HG03135 (cell line): ENCODE data around the gene WFDC1.
"Not testable (repeated sequence)": the region's sequence is repeated elsewhere in the genome, so short reads cannot be mapped to it uniquely, and the experiment has no call there.

ENCODE experiments used
- ATAC-seq: cut with Tn5 transposase; IDR thresholded peaks from one replicate; pipeline ENCODE4 v1.9.1; 2021; ENCODE audit warnings: mild to moderate bottlenecking, moderate library complexity; ENCODE audit not compliant: unreplicated experiment

Gene WFDC1

DNA sequence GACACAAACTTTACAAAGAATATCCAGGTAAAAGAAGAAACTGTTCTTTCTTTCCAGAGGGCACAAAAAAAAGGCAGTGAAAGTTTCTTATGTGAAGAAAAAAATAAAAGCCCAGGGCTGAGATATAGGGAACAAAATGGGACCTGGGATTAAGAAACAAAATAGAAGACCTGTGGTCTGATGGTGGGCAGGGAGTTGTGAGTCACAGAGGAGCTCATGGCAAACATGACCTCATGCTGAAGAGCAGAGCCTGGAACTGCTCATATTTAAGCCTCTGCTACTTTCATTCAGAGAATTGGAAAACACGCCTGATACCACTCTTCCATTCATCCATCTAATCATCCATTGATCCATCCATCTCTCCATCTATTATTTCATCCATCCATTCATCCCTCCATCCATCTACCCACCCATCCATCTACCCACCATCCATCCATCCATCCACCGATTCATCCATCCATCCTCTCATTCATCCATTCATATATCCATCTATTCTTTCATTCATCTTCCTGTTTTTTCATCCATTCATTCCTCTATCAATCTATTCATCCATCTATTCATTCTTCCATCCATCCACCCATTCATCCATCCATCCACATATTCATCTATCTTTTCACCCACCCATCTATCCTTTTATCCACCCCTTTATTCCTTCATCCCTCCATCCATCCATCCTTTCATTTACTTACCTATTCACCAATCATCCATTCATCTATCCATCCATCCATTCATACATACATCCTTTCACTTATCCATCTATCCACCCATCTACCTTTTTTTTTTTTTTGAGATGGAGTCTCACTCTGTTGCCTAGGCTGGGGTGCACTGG lies 30.0 kb downstream of the WFDC1 start:
- no peak for ATAC-seq

DNA sequence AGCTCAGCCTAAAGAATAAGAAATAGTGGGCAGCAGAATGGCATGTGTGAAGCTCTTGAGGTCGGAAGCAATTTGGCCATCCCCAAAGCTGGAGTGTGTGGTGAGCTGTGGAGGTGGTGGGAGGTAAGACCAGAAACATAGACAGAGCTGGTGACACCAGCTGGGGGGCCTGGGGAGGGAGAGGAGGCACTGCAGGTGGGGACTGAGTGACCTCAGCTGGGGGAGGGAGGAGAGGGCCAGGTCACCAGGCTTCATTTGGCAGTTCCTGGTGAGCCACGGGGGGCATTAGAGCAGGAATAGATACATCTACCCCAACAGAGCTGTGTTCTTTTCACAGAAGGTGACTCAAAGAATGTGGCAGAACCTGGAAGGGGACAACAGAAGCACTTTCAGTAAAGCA lies 31.9 kb downstream of the WFDC1 start:
- no peak for ATAC-seq

DNA sequence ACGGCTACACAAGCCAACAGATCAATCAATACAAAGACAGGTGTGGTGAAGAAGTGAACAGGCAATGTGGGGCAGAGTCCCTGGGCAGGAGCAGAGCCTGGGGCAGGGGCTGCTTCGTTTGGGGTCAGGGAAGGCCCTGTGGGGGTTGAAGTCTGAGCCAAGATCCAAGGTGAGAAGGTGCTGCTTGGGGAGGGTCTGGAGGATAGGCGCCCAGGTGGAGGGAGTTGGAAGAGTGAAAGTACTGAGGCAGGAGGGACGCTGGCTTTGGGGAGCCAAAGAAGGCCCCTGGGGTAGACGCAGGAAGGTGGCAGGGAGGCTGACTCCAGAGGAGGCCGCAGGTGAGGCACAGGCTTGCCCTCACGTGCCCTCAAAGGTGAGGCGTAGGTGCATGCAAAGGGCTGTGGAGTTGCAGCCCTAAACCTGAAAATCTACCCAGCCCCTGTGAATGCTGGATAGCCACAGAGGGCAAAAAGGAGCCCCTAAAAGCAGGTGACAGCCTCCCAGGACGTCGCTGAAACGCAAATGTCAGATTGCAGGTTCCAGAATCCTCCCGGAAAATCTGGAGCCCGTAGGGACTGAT lies 33.3 kb downstream of the WFDC1 start:
- no peak for ATAC-seq

DNA sequence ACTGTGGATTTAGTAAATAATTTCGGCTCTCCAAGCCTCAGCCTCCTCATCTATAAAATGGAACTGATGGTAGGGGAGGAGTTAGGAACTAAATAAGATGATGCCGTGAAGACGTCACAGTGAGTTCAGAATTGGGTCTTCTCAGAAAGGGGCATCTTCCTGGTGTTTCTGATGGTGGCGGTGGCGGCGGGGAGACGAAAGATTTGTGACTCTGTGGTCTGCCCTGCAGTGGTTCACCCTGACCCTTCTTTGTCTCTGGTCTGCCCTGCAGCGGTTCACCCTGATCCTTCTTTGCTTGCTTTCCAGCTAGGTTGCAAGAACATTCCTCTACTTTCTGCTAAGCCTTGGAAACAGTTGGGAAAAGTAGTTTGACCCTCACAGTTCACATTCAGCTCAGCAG lies 34.3 kb downstream of the WFDC1 start:
- ATAC-seq = no peak

DNA sequence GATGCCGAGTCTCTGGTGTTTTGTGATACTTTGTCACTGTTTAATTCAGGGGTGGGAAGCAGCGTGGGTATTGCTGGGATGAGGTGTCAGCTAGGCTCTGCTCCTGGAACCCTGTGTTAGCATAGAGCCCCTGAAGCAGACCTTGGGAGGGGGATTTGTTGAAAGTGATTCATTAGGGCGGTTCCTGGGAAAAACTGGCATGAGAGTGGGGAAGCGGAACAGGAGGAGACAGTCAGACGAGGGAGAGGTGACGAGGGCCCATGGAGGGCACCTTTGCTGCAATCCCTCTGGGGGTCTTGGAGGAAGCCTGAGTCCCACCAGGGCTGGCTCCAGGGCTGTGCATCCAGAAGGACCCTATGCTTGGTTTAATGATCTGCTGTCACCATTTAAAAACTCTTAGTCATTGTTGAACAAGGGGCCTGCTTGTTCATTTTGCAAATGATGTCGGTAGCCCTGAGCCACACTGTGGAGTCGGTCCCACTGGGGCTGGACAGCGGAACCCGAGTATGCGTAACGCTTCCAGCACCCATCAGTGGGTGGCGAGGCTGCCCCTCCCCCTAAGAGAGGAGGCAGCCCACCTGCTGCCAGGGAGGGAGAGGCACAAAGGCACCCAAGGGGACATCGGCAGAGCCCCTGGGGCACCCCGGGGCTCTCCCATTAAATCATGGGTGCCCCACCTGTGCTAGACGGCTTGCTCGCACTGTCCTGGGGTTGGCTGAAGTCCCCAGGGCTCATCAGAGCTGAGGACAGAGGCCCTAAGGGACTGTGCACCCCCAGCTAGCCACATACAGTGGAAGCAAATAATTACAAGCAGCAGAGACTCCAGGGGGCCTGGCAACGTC lies 35.4 kb downstream of the WFDC1 start:
- ATAC-seq = no peak

DNA sequence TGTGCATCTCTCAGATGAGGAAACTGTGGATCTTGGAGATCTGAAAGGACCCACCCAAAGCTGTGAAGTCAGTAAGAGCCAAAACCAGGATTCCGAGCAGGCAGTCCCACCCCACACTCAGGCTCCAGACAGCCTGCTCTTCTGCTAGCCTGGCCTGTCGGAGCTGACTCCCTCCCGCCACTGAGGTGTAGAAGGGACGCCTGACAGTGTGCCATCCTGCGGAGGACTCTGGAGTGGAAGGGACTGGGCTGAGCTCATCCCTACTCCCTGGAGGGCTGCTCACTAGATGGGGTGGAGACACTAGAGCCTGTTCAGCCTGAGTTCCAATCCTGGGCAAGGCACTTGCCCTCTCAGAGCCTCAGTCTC lies 36.0 kb downstream of the WFDC1 start:
- no peak for ATAC-seq

DNA sequence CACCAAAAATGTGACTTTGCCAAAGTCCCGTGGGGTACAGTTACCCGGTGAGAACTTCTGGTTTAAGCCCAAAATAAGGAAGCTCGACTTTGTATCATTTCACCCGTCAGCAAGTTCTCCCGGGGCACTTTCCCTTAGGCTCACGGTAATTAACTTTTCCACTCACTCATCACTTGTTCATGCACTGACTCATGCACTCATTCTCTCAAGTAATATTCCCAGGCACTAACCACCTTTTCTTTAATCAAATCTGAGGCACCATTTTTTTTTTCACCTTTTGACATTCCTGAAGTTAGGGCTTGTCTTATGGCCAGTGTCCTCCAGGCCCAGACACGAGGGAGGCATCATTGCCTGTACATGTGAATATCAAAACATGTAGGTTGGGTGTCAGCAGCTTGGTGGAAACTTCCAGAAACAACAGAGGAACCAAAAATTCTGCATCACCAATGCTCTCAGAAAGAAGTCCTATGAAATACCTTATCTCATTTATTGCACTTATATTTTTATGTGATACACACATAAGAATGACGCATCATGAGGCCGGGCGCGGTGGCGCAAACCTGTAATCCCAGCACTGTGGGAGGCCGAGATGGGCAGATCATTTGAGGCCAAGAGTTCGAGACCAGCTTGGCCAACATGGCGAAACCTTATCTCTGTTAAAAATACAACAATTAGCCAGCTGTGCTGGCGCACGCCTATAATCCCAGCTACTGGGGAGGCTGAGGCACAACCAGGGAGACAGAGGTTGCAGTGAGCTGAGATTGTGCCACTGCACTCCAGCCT lies 37.5 kb downstream of the WFDC1 start:
- no peak for ATAC-seq

DNA sequence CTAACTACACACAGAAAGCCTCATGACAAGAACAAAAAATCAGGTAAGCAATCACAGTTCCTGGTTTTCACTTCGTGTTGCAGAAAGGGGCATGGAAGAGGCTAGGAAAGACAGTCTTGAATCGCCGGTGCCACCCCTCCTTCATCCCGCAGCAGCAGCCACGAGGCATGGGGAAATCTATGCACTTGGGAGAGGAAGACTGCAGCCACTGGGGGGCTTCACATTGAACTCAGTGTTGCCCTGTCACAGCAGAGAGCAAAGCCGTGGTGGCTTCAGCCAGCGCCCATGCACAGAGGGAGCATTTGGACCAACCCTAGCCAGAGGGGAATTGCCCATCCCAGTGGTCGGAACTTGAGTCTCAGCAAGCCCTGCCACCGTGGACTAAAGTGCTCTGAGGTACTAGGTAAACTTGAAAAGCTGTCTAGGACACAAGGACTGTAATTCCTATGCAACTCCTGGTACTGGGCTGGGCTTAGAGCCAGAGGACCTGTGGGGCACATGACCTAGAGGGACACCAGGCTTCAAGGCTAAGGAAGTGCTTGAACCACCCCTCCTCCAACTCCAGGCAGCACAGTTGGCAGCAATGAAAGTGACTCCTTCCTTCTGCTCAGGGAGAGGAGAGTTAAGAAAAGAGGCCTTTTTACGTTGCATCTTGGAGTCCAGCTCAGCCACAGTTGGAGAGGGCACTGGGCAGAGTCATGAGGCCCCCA lies 38.5 kb downstream of the WFDC1 start:
- ATAC-seq = no peak

DNA sequence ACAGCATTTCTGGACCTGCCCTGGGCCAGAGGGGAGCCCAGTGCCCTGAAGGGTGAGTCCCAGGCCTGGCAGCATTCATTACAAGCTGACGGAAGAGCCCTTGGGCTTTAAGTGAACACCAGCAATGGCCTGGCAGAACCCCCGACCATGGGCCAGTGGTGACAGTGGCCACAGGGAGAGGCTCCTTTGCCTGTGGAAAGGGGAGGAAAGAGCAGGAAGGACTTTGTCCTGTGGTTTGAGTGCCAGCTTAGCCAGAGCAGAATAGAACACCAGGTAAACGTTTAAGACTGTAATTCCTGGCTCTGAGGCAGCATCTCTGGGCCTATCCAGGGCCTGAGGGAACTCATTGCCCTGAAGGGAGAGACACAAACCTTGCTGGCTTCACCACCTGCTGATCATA lies 39.4 kb downstream of the WFDC1 start:
- no peak for ATAC-seq

DNA sequence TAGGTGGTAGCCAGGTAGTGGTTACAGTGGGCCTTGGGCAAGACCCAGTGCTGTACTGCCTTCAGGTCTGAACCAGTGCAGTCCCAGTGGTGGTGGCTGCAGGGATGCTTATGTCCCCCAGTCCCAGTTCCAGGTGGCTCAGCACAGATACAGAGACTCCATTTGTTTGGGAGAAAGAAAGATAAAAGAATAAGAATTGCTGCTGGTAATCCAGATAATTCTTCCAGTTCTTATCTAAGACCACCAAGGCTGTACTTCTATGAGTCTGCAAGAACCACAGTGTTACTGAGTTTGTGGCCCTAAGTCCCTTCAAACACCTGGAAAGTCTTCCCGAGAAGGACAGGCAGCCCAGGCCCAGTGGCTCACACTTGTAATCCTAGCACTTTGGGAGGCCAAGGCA lies 39.8 kb downstream of the WFDC1 start:
- ATAC-seq = no peak

DNA sequence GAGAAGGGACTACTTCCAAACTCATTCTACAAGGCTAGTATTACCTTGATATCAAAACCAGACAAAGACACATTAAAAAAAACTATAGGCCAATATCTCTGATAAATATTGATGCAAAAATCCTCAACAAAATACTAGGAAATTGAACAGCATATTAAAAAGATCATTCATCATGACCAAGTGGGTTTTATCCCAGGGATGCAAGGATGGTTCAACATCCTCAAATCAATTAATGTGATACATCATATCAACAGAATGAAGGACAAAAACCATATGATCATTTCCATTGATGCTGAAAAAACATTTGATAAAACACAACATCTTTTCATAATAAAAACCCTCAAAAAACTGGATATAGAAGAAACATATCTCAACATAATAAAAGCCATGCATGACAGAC lies 42.6 kb downstream of the WFDC1 start:
- not testable (repeated sequence) for ATAC-seq

DNA sequence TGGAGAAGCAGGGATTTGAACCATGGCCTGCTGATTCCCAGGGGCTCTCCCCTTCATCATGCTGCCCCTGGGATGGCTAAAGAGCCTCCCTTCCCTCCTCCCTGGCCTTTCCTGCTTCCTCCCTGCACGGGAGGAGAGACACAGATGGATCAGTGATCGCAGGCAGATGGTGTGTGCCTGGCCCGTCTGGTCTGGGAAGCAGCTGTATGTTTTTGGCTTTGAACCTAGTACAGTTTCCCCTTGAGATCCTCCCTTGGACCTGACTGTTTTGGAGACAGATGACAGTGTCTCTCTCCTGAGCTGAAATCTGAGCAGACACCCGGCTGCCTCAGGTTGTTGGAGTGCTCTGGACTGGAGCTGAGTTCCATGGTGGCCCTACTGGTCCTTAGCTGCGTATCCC lies 44.6 kb downstream of the WFDC1 start:
- ATAC-seq = no peak

DNA sequence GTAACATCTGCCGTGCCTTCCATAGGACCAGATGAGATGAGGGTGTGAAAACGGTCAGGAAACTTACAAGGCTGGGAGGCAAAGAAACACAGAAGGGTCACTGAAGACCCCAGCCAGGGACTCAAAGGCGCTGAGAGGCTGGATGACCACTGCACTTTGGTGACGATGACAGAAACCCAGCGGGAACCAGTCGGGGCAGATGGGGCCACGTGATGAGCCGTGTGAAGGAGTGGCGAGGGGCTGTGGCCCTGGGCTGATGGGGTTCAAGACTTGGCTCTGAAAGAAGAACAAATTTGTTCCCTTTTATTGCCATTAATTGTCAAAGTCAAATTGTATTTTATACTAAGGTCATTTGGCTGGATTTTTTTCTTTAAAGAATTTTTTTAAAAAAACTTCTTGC lies 45.1 kb downstream of the WFDC1 start:
- ATAC-seq = no peak

DNA sequence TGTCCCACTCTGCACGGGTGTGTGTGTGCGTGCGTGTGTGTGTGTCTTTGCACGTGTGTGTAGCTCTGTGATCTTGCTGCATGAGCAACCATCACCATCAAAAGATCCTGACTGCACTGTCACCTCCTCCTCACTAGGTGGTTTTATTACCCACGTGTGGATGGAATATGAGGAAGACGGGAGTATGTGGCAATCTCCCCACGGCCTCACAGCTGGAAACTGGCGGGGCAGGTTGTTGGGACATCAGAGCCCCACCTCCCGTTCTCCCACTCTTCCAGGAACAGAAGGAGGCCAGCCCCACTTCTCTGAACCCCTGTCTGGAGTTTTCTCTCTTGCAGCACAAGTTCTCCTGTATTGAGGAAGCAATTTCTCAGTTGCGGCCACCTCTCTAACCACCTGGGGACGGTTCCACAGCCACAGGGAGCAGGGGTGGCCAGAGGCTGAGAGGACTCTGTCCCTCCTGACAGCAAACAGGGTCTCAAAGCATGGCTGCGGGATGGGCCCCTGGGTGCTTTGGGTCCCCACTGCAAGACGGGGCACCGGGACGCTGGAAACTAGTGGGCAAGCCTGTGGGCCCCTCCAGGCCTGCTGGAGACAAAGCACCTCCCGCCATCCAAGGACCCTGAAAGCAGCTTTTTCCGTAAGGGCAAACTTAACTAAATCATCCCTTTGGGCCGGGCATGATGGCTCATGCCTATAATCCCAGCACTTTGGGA lies 45.8 kb downstream of the WFDC1 start:
- no peak for ATAC-seq

DNA sequence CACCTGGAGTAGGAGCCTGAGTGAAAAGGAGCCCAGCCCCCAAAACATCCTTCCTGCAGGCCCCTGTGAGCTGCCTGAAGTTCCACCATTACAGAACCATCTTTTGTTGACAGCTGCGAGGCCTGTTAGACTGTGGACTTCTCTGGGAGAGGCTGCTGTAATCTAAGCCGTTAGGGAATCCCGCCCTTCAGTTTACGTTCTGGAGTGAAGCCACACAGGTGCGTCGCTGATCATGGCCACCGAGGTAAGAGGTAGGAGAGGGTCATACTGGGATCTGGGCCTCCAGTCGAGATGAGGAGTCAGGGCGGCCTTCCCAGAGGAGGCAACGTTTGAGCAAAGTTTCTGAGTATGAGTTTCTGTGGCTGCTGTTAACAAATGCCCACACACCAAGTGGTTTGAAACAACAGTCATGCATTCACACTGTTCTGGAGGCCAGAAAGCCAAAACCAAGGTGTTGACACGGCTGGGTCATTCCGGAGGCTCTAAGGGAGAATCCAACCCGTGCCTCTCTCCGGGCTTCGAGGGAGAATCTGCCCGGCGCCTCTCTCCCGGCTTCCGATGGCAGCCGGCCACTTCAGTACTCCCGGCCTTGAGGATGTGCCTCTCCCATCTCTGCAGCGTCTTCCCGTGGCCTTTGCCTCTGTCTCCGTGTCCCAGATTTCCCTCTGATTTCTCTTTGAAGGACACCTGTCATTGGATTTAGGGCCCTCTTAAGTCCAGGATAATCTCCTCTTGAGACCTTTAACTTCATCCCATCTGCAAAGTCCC lies 47.0 kb downstream of the WFDC1 start:
- no peak for ATAC-seq

DNA sequence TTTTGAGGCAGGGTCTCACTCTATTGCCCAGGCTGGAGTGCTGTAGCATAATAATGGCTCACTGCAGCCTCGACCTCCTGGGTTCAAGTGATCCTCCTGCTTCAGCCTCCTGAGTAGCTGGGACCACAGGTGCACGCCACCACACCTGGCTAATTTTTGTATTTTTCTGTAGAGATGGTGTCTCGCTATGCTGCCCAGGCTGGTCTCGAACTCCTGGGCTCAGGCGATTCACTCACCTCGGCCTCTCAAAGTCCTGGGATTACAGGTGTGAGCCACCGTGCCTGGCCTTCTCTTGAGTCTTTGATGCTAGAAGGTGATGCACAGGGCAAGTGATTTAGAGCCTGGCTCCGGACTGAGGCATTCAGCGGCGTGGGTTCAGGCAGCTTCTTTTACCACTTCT lies 49.1 kb downstream of the WFDC1 start:
- ATAC-seq = not testable (repeated sequence)

DNA sequence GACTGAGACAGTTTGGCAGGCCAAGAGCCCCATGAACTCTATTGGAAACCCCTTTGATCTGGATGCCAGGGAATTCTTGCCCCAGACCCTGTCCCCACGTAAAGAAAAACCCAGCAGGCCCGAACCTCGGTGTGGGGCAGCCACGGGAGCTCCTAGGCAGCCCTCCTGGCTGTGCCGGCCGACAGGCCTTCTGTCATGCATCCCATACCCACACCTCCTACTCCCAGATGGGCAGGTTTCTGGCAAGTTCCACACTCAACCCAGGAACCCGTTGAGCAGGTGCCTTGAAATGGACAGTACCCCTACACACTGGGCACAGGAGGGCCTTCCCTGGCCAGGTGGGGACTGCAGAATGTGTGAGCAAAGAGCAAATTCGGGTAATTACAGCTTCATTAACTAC lies 50.1 kb downstream of the WFDC1 start:
- ATAC-seq = no peak

DNA sequence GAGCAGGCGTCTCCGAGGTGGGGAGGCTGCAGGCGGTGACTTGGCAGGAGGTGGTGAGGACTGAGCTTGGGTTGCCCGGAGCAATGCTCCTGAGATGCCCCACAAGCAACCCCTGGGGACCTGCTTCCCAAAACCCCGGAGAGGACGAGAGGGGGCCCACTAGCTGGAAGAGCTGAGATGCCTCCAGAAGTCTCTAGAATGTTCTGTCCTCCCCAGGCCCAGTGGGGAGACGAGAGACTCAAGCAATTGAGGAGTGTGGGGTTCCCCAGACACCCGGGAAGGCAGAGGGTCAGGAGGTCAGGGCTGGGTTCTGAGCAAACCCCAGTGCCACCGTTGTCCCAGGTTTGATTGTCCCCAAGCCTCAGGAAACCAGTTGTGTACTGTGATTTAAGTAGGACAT lies 52.5 kb downstream of the WFDC1 start:
- no peak for ATAC-seq

DNA sequence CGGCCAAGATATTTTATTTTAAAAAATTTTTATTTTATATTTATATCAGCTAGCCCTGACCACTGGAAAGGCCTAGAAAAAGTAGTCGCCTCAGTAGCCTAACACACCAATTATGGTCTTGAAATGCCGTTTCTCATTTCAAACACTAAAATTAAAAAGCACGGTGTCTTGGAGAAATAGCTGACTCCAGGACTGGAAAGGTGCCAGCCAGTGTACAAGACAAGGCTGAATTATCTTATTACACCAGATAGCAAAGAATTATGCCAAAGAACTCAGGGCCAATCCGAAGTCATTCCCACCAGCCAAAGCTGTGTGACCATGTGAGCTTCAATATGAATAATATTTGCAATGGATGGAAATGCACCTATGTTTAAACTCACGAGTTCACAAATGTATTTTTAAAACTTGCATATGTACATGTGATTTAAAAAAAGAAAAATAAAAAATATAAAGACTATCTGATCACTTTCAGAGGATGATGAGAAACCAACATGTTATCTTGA lies 53.8 kb downstream of the WFDC1 start:
- no peak for ATAC-seq
